HG03159 (cell line): ENCODE results near the gene TMEM59.

Experiments
- ATAC-seq: cut with Tn5 transposase; IDR thresholded peaks from one replicate; pipeline ENCODE4 v1.9.1; 2021; ENCODE audit warnings: mild to moderate bottlenecking, moderate library complexity; ENCODE audit not compliant: unreplicated experiment

Gene TMEM59

GRCh38 chr1:53986458-53986857 is 66.5 kb downstream of the TMEM59 start:
- ATAC-seq, result no peak

- ATAC-seq, result no peak
Observed at GRCh38 chr1:53984726-53985125, 68.3 kb downstream of the TMEM59 start.

- ATAC-seq, result no peak
Observed at GRCh38 chr1:53982763-53983104, 70.3 kb downstream of the TMEM59 start.

- ATAC-seq, result no peak
Observed at GRCh38 chr1:53982034-53982762, 70.8 kb downstream of the TMEM59 start.

- ATAC-seq, result no peak
Observed at GRCh38 chr1:53981220-53981619, 71.8 kb downstream of the TMEM59 start.

GRCh38 chr1:53979712-53980450 is 73.1 kb downstream of the TMEM59 start:
- no peak for ATAC-seq
